HG02973 (cell line): ENCODE data around the gene UTP20.

Source experiments
- ATAC-seq: cut with Tn5 transposase; IDR thresholded peaks from one replicate; pipeline ENCODE4 v1.9.1; 2021; ENCODE audit warnings: moderate library complexity; ENCODE audit not compliant: unreplicated experiment

The UTP20 gene

DNA sequence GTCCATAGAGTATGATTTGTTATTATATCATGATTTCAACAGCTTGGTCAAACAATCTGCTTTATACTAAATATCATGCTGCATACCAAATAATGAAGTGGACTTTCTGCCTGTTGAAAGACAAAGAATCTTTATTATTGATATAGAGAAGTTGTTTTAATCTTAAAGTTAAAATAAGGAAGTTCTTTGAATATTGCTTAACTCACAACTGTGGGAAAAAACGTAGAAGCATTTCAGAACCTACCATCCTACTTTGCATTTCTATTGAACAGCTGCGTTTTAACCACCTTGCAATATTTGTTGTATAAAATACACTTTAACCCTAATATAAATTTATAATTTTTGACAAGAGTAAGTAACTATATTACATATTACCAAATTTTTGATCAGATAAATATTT is 150.6 kb downstream of the UTP20 start:
- ATAC-seq, result no peak

DNA sequence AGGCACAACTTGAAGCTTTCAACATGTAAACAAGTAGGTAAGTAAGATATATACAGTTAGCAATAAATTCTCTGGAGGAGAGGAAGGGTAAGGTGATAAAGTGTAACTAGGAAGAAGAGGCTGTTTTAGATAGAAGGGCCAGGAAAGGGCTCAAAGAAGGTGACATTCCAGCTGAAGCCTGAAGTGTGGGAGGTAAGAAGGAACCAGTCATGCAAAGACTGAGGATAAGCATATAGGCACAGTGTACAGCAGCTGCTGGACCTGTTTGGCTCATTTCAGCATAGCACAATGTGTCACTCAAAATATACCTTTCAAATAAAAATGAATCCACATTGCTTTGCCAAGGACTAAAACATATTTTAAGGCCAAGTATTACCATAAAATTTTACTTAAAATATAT is 156.2 kb downstream of the UTP20 start:
- no peak for ATAC-seq
